Stomach (tissue), 9 donors: ENCODE results near the gene TM9SF1. TPM values are rescaled to one million over a fixed set of nuclear protein-coding genes. Genes with fewer than 3 reads are reported as not detected.

ENCODE experiments used
- DNase-seq, 2 donors: peaks; one replicate each; pipeline versions ENCODE4 v3.0.0 to v3.0.0-alpha.2; 2013 to 2019
- H3K27ac ChIP-seq, 5 donors: fragments of 200-600 bp in 4 of 5; sonication (generic) in 4 of 5; one replicate each; pipeline ENCODE4 v1.5.1; 2013 to 2019; ENCODE audit warnings: mild to moderate bottlenecking in 1 of 5, moderate library complexity in 1 of 5
- H3K27me3 ChIP-seq, 3 donors: fragments of 200-600 bp; sonication (generic); one replicate each; pipeline ENCODE4 v1.5.1; 2017 to 2019; ENCODE audit warnings: mixed run types in 1 of 3
- H3K36me3 ChIP-seq, 4 donors: fragments of 200-600 bp; sonication (generic); 1 replicate in 3 of 4; 2 replicates in 1 of 4; pipeline ENCODE4 v1.5.1; 2016 to 2019
- H3K4me1 ChIP-seq, 4 donors: fragments of 200-600 bp; sonication (generic); one replicate each; pipeline ENCODE4 v1.5.1; 2016 to 2019
- H3K4me3 ChIP-seq, 4 donors: fragments of 200-600 bp; sonication (generic) in 3 of 4; one replicate each; pipeline ENCODE4 v1.5.1; 2016 to 2019; ENCODE audit warnings: mild to moderate bottlenecking in 1 of 4
- H3K9me3 ChIP-seq, 4 donors: fragments of 200-600 bp; sonication (generic); one replicate each; pipeline ENCODE4 v1.5.1; 2016 to 2019
- CTCF ChIP-seq, 7 experiments: fragments of 450-650 bp in 4 of 7; fragments of 200-600 bp in 3 of 7; sonication (generic) in 3 of 7; IDR thresholded peaks; one replicate each; pipeline ENCODE4 v1.5.1; 2016 to 2019; ENCODE audit warnings: antibody characterized with exemption in 7 of 7, control low read depth in 2 of 7, mild to moderate bottlenecking in 1 of 7
- EP300 ChIP-seq: sonication (generic); formaldehyde crosslinking; IDR thresholded peaks from one replicate; pipeline ENCODE4 v1.6.1; 2017; ENCODE audit warnings: antibody characterized with exemption
- POLR2A ChIP-seq, 4 donors: fragments of 450-650 bp; IDR thresholded peaks; one replicate each; pipeline ENCODE4 v1.6.1; 2016; ENCODE audit warnings: antibody characterized with exemption in 4 of 4, control low read depth in 2 of 4, mild to moderate bottlenecking in 1 of 4, moderate library complexity in 1 of 4
- POLR2AphosphoS5 ChIP-seq, 3 donors: sonication (generic); formaldehyde crosslinking; IDR thresholded peaks; one replicate each; pipeline ENCODE4 v1.6.1; 2016; ENCODE audit warnings: antibody characterized with exemption in 3 of 3
- WGBS, 5 donors: extraction: QIAGEN DNeasy Blood & Tissue Kit in 3 of 5; methylation state at CpG; one replicate each; pipeline versions ENCODE4 v1.1.5 to v1.1.7; 2013 to 2018; 5-methylcytosine and 5-hydroxymethylcytosine counted together
- intact Hi-C: fragments of 100-400 bp; cut with DNase I; formaldehyde crosslinking; loops from one replicate; pipeline ENCODE4 v1.15.1; 2023; ENCODE audit warnings: low total_unique reads
- polyA plus RNA-seq, 3 donors: library from polyadenylated mRNA; stranded (reverse); fragments of 200-250 nt; gene quantifications; one replicate each; pipeline ENCODE4 v1.2.3, GENCODE V29; 2013
- total RNA-seq, 5 donors: library from RNA; depleted of rRNA; stranded (reverse); fragments of >200 nt; gene quantifications; one replicate each; pipeline versions ENCODE4 v1.1.0 to v1.2.3, GENCODE V29; 2014 to 2016
- donor health status: healthy with polysubstance abuse.
- donor health status: Bipolar disorder and iron deficiency.
- donor health status: healthy.

The TM9SF1 gene
- total and polyA plus RNA-seq, 8 donors: 6.4 to 79.7 (median 28.8) TPM

- Histone ChIP-seq H3K27me3 (no peaks in the 10 kb centered on the region), H3K4me1 (peaks cover 35 to 74% (median 57%) of the 10 kb centered on the region in 4 donors), H3K27ac (peak overlapping the region in 4 of 5 donors; percentile 13 to 100 (median 100)), H3K4me3 (peak overlapping the region in 2 of 4 donors; percentile 66 to 84), H3K9me3 (no peaks in the 10 kb centered on the region), H3K36me3 (peaks cover 49 to 61% (median 60%) of the 10 kb centered on the region in 4 donors)
- no peak for DNase-seq
- WGBS, 5 donors: 84 to 94% (median 93%) methylated on average over 9 of the region's 9 CpGs
- TF ChIP-seq CTCF (IDR thresholded peaks at IDR 0.05): no peak
- no peak for TF ChIP-seq EP300
- TF ChIP-seq POLR2A (IDR thresholded peaks at IDR 0.05): no peak
- TF ChIP-seq POLR2AphosphoS5 (IDR thresholded peaks at IDR 0.05): no peak
- intact Hi-C loops: loop anchor here (10.0 kb wide), 1 partner anchor 54 kb away; the partner anchor contains the start of genes DHRS1 and NOP9
Observed at GRCh38 chr14:24240110-24240918, 45.1 kb upstream of the TM9SF1 start.

GRCh38 chr14:24238527-24239037 lies 43.3 kb upstream of the TM9SF1 start:
- H3K4me3 ChIP-seq: no peak overlapping the region
- no peaks in the 10 kb centered on the region for H3K9me3 ChIP-seq
- TF ChIP-seq CTCF (IDR thresholded peaks at IDR 0.05): no peak
- no peak for TF ChIP-seq POLR2AphosphoS5 (IDR thresholded peaks at IDR 0.05)
- TF ChIP-seq POLR2A (IDR thresholded peaks at IDR 0.05): no peak
- peaks cover 43 to 88% (median 72%) of the 10 kb centered on the region in 4 donors for H3K4me1 ChIP-seq
- H3K36me3 ChIP-seq: peaks cover 49 to 70% (median 62%) of the 10 kb centered on the region in 4 donors
- DNase-seq: no peak
- H3K27me3 ChIP-seq: no peaks in the 10 kb centered on the region
- peak overlapping the region in 2 of 5 donors; percentile 18 to 99 for H3K27ac ChIP-seq
- intact Hi-C loops: no loop called here
- 78 to 94% (median 91%) methylated on average over 5 of the region's 5 CpGs for WGBS, 5 donors

- Histone ChIP-seq H3K4me1 (peaks cover 43 to 88% (median 72%) of the 10 kb centered on the region in 4 donors), H3K36me3 (peaks cover 49 to 70% (median 62%) of the 10 kb centered on the region in 4 donors)
- DNase-seq: no peak
Observed at GRCh38 chr14:24238123-24238522, 42.9 kb upstream of the TM9SF1 start.

More at GRCh38 chr14:24238123-24238522, 42.9 kb upstream of the TM9SF1 start:
- H3K27ac ChIP-seq: peak overlapping the region in 1 of 5 donors; percentile 99
- 83 to 88% (median 86%) methylated on average over 5 of the region's 5 CpGs for WGBS, 5 donors
- intact Hi-C loops: no loop called here
- H3K4me3 ChIP-seq: no peak overlapping the region
- no peak for TF ChIP-seq CTCF (IDR thresholded peaks at IDR 0.05)
- no peak for TF ChIP-seq POLR2AphosphoS5 (IDR thresholded peaks at IDR 0.05)
- H3K9me3 ChIP-seq: no peaks in the 10 kb centered on the region
- H3K27me3 ChIP-seq: no peaks in the 10 kb centered on the region
